ENCODE data around the gene OBI1. TPM values are rescaled to one million over a fixed set of nuclear protein-coding genes. Genes with fewer than 3 reads are reported as not detected.

Gene OBI1, protein sequence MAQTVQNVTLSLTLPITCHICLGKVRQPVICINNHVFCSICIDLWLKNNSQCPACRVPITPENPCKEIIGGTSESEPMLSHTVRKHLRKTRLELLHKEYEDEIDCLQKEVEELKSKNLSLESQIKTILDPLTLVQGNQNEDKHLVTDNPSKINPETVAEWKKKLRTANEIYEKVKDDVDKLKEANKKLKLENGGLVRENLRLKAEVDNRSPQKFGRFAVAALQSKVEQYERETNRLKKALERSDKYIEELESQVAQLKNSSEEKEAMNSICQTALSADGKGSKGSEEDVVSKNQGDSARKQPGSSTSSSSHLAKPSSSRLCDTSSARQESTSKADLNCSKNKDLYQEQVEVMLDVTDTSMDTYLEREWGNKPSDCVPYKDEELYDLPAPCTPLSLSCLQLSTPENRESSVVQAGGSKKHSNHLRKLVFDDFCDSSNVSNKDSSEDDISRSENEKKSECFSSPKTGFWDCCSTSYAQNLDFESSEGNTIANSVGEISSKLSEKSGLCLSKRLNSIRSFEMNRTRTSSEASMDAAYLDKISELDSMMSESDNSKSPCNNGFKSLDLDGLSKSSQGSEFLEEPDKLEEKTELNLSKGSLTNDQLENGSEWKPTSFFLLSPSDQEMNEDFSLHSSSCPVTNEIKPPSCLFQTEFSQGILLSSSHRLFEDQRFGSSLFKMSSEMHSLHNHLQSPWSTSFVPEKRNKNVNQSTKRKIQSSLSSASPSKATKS
- 6.6 to 11.8 TPM (median 8.2 TPM) in 5 replicates for total RNA-seq (2022; extraction: Qiagen RNA extraction; ENCODE audit: low read depth)

GRCh38 chr13:78658630-78659449 is at the start of gene OBI1:
Gene OBI1 (minus strand): TSS chr13:78659155. CDS start chr13:78659120, 35 bp downstream.

GRCh38 chr13:78603240-78603957 is 55.6 kb downstream of the OBI1 start, which contains the start of gene POU4F1:
Gene POU4F1 (minus strand): TSS chr13:78603552. CDS start chr13:78603326, 226 bp downstream.

Other genes starting within 250 kb of the OBI1 start
- gene POU4F1, start 55.6 kb downstream of the OBI1 start, total RNA-seq (2022; extraction: Qiagen RNA extraction; ENCODE audit: low read depth), result 0.66 to 1.3 TPM (median 0.92 TPM) in 5 replicates